NCI-H2107 treated with DMSO at 0.1 percent for 48 hours (cell line): ENCODE results near the gene KRTAP9-6.
"Not testable (repeated sequence)": the region's sequence is repeated elsewhere in the genome, so short reads cannot be mapped to it uniquely, and the experiment has no call there.

Experiments used
- DNase-seq: peaks from one replicate; lab custom pipeline; 2025; ENCODE audit not compliant: unreplicated experiment; lab: John Stamatoyannopoulos, UW

KRTAP9-6 gene, protein sequence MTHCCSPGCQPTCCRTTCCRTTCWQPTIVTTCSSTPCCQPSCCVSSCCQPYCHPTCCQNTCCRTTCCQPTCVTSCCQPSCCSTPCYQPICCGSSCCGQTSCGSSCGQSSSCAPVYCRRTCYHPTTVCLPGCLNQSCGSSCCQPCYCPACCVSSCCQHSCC

DNA sequence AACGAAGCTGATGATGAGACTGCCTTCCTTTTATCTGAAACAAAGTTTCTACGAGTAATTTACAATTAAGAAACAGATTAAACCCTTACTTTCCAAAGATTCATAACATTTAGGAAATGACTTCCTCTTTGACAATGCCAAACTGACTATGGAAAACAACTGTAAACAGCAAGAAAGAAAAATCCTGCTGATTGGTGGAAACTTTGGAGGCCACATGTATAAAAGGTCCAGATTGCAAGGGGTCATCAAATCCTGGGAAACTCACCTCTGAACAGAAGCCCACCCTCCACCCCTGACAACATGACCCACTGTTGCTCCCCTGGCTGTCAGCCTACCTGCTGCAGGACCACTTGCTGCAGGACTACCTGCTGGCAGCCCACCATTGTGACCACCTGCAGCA is at the start of gene KRTAP9-6:
KRTAP9-6 (plus strand) TSS at position 301 of the 400 bp plus-strand sequence; CDS start at position 301, 0 bp downstream.
- no peak for DNase-seq

DNA sequence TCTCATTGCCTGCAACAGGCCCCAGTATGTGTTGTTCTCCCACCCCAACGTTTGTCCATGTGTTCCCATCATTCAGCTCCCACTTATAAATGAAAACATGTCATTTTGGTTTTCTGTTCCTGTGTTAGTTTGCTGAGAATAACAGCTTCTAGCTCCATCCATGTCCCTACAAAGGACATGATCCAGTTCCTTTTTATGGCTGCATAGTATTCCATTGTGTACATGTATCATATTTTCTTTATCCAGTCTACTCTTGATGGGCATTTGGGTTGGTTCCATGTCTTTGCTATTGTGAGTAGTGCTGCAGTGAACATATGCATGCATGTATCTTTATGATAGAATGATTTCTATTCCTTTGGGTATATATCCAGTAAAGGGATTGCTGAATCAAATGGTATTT is 49.5 kb upstream of the KRTAP9-6 start:
- DNase-seq, result no peak

DNA sequence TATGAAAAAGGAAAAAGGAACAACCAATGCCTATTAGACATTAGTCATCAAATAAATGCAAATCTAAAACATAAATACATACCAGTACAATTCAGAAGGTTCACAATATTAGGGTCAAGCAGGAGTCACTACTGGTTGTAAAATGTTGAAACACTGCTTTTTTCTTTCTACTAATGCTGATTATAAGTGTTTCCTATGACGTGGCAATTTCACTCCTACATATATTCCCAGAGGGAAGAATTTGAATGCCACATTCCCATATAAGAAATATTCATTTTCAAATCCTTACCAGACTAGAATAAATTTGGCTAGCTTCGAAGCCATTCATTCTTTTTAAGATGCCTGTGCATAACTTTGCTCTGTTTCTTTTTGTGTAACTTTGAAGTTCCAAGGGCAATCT is 41.4 kb upstream of the KRTAP9-6 start:
- no peak for DNase-seq

DNA sequence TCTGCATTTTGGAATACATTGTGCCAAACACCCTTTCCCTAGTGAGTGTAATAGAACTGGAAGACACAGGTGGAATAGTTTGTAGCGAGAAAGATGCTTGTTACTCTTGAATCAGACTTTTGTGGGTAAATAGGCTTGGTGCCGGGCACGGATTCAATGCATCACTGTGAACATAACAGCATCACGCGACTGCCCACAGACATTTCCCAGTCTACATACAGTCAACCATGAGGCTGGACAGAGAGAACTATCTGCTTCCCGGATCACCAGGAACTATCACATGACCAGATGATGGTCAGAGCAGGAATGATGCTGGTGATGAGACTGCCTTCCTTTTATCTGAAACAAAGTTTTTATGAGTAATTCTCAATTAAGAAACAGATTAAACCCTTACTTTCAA is 39.1 kb upstream of the KRTAP9-6 start:
- DNase-seq, result no peak

DNA sequence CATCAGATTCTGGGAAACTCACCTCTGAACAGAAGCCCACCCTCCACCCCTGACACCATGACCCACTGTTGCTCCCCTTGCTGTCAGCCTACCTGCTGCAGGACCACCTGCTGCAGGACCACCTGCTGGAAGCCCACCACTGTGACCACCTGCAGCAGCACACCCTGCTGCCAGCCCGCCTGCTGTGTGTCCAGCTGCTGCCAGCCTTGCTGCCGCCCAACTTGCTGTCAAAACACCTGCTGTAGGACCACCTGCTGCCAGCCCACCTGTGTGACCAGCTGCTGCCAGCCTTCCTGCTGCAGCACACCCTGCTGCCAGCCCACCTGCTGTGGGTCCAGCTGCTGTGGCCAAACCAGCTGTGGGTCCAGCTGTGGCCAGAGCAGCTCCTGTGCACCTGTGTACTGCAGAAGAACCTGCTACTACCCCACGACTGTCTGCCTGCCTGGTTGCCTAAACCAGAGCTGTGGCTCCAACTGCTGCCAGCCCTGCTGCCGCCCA is 38.5 kb upstream of the KRTAP9-6 start, which contains the start of gene KRTAP9-2:
KRTAP9-2 (plus strand) TSS at position 51 of the 498 bp plus-strand sequence; CDS start at position 58, 7 bp downstream.
- not testable (repeated sequence) for DNase-seq

DNA sequence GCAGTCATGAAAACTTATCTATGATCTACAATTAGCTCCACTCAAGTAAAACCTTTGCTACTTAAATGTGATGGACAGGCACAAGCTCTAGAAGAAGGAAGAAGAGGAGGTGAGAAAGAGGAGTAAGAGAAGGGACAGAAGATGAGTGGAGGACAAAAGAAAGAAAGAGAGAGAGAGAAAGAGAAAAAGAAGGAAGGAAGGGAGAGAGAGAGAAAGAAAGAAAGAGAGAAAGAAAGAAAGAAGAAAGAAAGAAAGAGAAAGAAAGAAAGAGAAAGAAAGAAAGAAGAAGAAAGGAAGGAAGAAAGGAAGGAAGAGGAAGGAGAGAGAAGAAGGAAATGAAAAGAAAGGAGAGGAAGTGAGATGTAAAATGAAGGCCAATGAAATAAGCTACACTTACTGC is 35.1 kb upstream of the KRTAP9-6 start:
- no peak for DNase-seq

DNA sequence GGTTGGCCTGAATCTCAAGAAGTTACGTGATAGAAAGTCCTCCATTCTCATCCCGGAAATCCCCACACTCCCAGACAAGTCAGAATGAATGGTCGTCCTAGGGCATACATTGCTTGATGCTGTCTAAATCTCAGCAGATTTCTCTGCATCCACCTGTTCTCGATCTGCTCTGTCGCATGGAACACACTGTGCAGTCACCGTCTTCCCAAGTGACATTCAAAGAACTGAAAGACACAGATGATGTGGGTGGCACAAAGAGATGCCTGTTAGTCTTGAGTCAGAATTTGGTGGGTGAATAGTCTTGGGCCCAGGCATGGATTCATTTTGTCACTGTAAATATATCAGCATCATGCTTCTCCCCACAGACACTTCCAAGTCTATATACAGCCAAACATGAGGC is 33.4 kb upstream of the KRTAP9-6 start:
- DNase-seq, result no peak

DNA sequence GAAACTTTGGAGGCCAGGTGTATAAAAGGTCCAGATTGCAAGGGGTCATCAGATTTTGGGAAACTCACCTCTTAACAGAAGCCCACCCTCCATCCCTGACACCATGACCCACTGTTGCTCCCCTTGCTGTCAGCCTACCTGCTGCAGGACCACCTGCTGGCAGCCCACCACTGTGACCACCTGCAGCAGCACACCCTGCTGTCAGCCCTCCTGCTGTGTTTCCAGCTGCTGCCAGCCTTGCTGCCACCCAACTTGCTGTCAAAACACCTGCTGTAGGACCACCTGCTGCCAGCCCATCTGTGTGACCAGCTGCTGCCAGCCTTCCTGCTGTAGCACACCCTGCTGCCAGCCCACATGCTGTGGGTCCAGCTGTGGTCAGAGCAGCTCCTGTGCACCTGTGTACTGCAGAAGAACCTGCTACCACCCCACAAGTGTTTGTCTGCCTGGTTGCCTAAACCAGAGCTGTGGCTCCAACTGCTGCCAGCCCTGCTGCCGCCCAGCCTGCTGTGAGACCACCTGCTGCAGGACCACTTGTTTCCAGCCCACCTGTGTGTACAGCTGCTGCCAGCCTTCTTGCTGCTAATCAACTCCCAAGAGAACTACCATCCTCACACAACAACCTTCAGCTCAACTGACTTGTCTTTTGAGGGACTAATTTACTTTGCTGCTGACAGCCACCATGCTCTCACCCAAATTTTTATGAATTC is 32.6 kb upstream of the KRTAP9-6 start, which contains the start of gene KRTAP9-3:
KRTAP9-3 (plus strand) TSS at position 51 of the 707 bp plus-strand sequence; CDS start at position 104, 53 bp downstream.
- DNase-seq, result not testable (repeated sequence)

DNA sequence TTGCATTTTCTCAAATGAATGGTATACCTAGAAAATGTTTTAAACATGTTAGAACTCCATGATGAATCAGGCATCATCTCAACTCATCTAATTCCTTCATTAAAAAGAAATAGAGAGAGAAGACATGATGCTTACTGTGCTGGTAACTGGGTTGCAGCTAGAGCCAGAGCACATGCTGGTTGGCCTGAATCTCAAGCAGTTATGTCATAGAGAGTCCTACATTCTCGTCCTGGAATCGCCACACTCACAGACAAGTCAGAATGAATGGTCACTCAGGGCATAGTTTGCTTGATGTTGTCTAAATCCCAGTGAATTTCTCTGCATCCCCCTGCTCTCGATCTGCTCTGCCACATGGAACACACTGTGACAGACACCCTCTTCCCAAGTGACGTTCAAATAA is 28.1 kb upstream of the KRTAP9-6 start:
- DNase-seq, result not testable (repeated sequence)

DNA sequence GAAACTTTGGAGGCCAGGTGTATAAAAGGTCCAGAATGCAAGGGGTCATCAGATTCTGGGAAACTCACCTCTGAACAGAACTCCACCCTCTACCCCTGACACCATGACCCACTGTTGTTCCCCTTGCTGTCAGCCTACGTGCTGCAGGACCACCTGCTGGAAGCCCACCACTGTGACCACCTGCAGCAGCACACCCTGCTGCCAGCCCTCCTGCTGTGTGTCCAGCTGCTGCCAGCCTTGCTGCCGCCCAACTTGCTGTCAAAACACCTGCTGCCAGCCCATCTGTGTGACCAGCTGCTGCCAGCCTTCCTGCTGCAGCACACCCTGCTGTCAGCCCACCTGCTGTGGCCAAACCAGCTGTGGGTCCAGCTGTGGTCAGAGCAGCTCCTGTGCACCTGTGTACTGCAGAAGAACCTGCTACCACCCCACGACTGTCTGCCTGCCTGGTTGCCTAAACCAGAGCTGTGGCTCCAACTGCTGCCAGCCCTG is 27.2 kb upstream of the KRTAP9-6 start, which contains the start of gene KRTAP9-8:
KRTAP9-8 (plus strand) TSS at position 51 of the 489 bp plus-strand sequence; CDS start at position 104, 53 bp downstream.
- DNase-seq, result not testable (repeated sequence)

DNA sequence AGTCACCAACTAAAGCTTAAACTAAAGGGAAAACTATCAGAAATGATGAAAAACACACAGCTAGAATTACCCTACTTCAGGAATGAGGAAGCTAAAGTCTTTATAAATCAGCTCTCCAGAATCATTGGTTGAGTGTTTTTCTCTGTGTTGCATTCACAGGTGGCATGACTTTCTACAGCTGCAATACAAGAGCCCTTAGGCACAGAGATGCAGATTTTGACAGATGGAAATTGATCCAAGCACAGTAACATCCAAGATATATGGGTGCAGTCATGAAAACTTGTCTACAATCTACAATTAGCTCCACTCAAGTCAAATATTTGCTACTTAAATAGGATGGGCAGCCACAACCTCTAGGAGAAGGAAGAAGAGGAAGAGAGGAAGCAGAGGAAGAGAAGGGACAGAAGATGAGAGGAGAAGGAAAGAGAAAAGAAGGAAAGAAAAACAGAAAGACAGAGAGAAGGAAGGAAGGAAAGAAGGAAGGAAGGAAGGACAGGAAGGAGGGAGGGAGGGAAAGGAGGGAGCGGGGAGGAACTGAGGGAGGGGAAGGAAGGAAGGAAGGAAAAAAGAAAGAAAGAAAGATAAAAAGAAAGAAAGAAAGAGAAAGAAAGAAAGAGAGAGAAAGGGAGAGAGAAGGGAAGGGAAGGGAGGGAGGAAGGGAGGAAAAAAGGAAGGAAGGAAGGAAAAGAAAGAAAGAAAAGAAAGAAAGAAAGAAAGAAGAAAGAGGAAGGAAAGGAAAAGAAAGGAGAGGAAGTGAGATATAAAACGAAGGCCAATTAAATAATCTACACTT is 18.0 kb upstream of the KRTAP9-6 start:
- DNase-seq, result not testable (repeated sequence)

DNA sequence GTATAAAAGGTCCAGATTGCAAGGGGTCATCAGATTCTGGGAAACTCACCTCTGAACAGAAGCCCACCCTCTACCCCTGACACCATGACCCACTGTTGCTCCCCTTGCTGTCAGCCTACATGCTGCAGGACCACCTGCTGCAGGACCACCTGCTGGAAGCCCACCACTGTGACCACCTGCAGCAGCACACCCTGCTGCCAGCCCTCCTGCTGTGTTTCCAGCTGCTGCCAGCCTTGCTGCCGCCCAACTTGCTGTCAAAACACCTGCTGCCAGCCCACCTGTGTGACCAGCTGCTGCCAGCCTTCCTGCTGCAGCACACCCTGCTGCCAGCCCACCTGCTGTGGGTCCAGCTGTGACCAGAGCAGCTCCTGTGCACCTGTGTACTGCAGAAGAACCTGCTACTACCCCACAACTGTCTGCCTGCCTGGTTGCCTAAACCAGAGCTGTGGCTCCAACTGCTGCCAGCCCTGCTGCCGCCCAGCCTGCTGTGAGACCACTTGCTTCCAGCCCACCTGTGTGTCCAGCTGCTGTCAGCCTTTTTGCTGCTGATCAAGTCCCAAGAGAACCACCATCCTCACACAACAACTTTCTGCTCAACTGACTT is 15.4 kb upstream of the KRTAP9-6 start, which contains the start of gene KRTAP9-4:
KRTAP9-4 (plus strand) TSS at position 51 of the 604 bp plus-strand sequence; CDS start at position 85, 34 bp downstream.
- DNase-seq, result not testable (repeated sequence)

DNA sequence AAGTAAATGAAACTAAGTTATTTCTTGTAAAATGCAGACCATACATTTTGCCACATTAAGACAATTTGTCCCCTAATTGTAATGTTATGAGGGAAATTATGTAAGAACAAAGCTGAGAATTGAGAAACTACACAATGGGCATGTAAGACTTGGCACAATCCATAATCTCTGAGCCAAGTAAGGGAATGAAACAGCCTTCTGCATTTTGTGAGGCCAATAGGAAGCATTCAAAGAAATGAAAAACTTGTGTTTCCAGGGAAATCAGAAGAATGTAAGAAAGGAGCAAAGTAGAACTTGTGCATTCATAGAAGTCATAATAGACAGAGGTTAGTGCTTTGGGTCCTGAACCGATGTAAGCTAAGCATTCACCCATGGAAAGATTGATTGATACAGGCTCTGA is 13.9 kb upstream of the KRTAP9-6 start:
- no peak for DNase-seq

DNA sequence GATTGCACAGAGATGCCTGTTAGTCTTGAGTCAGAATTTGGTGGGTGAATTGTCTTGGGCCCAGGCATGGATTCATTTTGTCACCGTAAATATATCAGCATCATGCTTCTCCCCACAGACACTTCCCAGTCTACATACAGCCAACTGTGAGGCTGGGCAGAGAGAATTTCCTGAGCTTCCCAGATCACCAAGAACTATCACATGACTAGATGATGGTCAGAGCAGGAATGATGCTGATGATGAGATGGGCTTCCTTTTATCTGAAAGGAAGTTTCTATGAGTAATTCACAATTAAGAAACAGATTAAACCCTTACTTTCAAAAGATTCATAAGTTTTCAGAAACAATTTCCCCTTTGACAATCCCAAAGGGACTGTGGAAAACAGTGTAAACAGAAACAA is 10.3 kb upstream of the KRTAP9-6 start:
- no peak for DNase-seq

DNA sequence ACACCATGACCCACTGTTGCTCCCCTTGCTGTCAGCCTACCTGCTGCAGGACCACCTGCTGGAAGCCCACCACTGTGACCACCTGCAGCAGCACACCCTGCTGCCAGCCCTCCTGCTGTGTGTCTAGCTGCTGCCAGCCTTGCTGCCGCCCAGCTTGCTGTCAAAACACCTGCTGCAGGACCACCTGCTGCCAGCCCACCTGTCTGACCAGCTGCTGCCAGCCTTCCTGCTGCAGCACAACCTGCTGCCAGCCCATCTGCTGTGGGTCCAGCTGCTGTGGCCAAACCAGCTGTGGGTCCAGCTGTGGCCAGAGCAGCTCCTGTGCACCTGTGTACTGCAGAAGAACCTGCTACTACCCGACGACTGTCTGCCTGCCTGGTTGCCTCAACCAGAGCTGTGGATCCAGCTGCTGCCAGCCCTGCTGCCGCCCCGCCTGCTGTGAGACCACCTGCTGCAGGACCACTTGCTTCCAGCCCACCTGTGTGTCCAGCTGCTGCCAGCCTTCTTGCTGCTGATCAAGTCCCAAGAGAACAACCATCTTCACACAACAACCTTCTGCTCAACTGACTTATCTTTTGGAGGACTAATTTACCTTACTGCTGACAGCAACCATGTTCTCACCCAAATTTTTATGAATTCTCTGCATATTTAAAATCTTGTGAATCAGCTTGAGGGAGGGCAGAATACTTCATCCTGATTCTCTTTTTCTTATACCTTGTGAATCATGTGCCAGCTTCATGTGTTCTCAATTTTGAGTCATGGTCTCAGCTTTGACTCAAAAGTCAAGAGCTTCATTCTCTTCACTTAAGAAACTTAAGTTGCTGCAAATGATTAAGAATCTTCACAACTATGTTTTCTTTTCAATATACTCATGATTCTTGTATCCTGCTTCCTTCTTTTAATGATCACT is 9.5 kb upstream of the KRTAP9-6 start, which contains the start of gene KRTAP9-9:
KRTAP9-9 (plus strand) TSS at position 4 of the 910 bp plus-strand sequence.
- not testable (repeated sequence) for DNase-seq

DNA sequence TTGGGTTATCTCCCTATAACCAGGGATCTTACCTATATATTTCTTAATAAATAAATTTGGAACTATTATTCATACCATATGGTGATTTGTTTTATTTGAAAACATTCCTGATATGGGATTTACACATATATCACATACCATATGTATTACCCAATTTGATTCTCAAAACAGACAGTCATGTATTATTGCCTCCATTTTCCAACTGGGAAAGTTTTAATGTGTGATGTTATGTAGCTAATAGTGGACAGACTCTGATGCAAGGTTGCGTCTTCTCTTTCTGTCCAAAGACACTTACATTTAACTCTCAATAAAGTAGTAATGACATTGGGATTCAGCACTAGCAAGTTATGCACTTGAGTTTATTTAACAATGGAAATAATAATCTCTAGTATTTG is 8.9 kb upstream of the KRTAP9-6 start:
- no peak for DNase-seq

DNA sequence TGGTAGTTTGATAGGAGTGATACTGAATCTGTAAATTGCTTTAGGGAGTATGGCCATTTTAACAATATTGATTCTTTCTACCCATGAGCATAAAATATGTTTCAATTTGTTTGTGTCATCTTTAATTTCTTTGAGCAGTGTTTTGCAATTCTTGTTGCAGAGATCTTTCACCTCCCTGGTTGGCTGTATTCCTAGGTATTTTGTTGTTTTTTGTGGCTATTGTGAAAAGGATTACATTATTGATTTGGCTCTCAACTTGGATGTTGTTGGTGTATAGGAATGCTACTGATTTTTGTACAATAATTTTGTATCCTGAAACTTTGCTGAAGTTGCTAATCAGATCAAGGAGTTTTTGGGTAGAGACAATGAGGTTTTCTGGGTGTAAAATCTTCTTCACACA is 6.8 kb upstream of the KRTAP9-6 start:
- no peak for DNase-seq

DNA sequence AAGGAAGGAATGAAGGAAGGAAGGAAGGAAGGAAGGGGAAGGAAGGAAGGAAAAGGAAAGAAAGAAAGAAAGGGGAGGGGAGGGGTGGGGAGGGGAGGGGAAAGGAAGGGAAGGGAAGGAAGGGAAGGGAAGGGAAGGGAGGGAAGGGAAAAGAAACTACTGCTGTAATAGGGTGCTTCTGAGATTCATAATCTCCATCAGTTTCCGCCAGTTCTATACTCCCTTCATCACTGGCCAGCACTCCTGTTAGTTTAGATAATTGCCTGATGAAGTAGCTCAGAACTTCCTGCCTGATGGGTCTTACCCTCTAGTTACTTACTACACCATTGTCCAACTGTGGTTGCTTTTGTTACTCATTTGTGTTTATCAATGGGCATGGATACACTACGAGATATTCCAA is 2.0 kb upstream of the KRTAP9-6 start:
- DNase-seq, result no peak

DNA sequence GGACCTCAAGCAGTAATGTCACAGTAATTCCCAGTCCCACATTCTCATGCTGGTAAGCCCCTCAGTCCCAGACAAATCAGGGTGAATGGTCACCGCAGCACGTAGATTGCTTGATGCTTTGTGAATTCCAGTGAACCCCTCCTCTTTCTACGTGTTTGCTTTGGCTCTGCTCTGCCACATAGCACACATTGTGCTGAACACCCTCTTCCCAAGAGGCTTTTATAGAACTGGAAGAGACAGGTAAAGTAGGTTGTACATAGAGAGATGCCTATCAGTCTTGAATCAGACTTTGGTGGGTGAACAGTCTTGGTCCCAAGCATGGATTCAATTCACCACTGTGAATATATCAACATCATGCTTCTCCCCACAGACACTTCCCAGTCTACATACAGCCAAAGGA is 579 bp upstream of the KRTAP9-6 start:
- no peak for DNase-seq
